Suppressor macrophage treated with lipopolysaccharide for 4 hours (primary cell): ENCODE data around the gene IGSF22.
"Not testable (repeated sequence)": the region's sequence is repeated elsewhere in the genome, so short reads cannot be mapped to it uniquely, and the experiment has no call there.

Source experiments
- DNase-seq: peaks from one replicate; pipeline ENCODE4 v3.0.0-alpha.2; 2020

Gene IGSF22

DNA sequence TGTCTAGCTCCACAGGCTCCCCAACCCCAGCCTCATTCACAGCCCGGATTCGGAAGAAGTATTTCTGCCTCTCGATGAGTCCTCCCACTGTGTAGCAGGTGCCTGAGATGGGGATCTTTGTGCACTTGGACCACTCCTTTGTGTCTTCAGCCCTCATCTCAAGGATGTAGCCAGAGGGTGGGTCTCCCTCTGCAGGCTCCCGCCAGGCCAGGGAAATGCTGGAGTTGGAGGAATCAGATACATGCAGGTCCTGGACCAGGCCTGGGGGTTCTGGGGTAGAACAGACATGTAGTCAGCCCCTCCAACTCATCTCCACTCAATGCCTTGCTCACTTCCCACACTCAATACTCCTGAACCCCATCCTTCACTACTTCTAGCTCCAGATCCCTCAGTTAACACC lies 16.6 kb downstream of the IGSF22 start:
- no peak for DNase-seq

DNA sequence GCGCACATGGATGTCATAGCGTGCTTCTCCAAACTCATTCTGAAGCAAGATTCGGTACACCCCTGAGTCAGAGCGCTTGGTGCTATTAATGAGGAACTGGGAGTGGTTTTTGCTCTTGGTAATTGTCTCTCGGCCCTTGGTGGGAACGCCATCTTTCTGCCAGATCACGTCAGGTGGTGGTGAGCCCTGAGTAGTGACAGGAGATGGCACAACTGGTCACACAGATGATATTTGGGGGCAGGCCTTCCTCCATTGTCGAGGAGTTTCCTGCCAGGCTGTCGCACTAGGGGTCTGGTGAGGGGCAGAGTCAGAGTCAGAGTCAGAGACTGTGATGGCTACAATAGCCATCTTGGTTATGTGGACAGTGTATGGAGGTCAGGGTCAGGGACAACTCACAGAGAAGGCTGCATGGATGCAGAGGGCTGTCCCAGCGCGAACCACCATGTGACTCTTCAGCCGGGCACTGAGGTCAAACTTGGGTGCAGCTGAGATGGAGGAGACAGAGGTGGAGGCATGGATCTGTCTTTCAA lies 18.1 kb downstream of the IGSF22 start:
- DNase-seq: no peak

DNA sequence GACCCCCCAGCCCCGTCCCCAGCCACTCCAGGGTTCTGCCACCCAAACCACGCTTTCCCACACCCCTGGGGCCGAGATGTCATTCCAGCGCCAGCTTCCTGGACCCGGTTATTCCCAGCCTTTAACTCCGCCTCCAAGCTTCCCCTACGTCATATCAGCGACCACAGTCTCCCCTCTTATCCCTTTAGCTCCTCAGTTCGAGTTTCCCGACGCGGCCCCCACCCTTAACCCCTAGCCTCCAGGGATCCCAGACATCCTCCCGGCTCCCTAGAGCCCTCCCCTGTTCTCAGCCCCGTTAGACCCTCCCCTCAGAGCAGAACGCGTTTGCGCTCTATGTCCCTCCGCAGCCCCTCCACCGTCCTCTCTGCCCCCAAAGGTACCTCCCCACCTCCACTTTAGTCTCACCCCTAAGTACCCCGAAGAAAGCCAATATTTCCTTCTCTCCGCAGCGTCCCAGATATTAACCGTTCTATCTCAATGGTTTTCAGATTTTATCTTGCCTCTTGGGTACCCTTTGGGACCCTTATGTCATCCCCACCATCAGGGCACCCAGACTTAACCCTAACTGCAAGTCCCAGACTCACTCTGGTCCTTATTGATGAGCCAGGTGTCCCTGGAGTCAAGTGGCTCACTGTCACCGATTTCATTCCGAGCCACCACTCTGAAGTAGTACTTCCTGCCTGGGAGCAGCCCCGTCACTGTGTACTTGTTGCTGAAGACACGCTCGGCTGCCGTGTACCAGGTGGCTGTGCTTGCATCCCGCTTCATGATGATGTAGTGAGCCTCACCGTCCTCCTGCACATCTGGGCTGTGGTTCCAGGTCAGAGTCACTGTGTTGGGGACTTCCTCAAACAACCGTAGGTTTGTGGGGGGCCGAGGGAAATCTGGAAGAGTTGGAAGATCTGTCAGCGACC lies 19.4 kb downstream of the IGSF22 start:
- no peak for DNase-seq

GRCh38 chr11:18705651-18706281 lies 20.2 kb downstream of the IGSF22 start:
- DNase-seq: peak; percentile 16

- no peak for DNase-seq
These were observed 21.3 kb downstream of the IGSF22 start for GRCh38 chr11:18704698-18705097.

GRCh38 chr11:18704045-18704645 lies 21.8 kb downstream of the IGSF22 start:
- no peak for DNase-seq

DNA sequence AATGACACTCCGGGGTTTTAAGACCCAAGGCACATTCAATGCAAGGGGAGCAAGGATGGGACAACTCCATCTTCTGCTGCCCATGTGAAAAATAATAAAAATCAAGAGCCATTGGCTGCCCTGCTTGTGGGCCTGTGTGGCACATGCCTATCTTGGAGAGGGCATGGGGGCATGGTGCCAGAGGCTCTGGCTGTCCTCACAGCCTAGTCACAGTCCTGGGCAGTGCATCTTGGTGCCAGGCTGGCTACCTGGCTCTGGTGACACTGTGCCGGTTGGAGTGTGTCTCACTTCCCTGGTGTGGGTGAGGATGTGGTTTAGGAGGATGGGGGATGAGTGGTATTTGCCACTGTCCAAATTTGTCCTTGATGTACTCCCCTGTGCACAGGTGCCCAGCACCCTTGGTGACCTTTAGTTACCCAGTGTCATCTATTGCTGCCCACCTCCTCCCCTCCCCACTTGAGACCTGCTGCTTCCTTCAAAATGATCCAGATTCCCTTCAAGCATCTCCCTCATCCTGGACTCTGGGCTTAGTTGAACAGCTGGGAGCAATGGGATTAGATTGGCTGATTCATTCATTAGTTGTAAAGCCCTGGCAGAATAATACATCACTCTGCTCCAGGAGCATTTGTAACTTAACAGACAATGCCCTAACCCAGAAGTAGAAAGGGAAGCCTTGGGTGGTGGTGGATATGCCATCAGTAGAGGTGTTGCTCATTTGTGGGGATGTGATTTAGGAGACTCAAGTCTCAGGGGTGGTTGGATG lies 22.8 kb downstream of the IGSF22 start:
- DNase-seq: no peak

- no peak for DNase-seq
These were observed 24.3 kb downstream of the IGSF22 start for GRCh38 chr11:18701614-18702216.

DNA sequence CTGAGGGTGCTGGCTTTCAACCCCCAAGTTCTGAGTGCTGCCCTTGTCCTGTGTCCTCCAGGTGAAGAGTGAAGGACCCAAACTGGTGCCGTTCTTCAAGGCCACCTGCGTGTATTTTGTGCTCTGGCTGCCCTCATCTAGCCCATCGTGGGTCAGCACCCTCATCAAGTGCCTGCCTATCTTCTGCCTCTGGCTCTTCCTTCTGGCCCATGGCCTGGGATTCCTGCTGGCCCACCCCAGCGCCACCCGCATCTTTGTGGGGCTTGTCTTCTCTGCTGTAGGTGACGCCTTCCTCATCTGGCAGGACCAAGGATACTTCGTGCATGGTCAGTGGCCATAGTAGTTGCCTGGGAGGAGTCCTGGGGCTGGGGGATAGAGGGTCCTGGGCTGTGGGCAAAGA lies 25.1 kb downstream of the IGSF22 start:
- no peak for DNase-seq

GRCh38 chr11:18700375-18700774 lies 25.6 kb downstream of the IGSF22 start:
- peak; percentile 23 for DNase-seq

- DNase-seq: peak; percentile 71
These were observed 26.1 kb downstream of the IGSF22 start for GRCh38 chr11:18699848-18700261.

GRCh38 chr11:18699269-18699596 lies 26.8 kb downstream of the IGSF22 start:
- DNase-seq: no peak

DNA sequence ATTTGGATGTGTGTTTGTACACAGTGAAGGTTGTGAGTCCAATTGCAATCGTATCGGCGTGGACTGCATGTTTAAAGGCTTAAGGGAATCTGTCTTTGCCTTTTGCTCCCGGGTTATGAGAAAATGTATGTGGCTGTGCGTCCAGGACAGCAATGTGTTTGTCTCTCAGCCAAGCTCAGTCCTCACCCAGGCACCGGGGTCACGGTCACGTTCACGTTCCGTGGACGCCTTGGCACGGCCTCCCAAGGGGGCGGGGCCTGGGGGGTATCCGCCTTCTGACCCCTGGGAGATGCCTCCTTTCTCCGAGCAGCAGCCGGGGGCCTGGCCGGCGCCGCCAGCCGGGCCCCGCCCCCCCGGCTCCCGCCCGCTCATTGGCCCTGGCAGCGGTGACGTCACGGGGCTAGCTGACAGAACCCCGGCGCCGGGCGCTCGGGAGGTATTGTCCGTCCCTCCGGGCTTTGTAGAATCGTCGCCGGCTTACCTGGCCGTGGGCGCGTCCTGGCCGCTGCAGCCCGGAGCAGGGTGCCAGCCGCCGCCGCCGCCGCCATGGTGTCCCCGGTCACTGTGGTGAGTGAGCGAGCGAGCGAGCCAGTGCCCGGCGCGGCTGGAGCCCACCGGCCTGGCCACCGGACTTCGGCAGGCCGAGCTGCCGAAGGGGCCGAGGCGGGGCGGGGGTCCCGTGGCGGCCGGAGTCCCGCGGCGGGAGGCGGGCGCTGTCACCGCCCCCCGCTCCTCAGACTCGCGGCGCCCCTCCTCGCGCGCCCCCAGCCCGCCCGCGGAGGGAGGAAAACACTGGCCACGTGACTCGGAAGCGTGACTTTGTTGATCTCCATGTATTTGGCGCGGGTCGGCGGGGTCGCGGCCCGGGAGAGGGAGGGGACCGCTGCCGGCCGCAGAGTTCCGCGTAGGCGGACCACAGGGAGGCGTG lies 27.4 kb downstream of the IGSF22 start, which contains the start of gene TMEM86A:
TMEM86A (plus strand) TSS at position 439 of the 928 bp plus-strand sequence; CDS start at position 547, 108 bp downstream.
- DNase-seq: peak; percentile 93

DNA sequence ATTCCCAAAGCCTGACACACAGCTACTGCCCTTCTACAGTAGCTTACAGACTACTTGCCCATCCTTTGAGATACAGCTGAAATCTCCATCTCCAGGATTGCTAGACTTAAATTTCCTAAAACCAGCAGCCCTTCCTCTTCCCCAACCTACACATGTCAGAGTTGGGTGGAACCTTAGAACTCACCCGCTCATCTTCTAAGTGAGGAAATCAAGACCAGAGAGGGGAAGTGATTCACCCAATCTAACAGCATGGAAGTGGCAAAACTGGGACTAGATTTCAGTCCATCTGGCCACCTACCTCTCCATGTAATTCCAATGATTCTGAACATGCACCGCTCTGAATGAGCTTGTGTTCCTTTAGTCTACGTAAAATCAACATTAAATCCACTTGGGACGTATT lies 28.4 kb downstream of the IGSF22 start:
- peak; percentile 65 for DNase-seq

DNA sequence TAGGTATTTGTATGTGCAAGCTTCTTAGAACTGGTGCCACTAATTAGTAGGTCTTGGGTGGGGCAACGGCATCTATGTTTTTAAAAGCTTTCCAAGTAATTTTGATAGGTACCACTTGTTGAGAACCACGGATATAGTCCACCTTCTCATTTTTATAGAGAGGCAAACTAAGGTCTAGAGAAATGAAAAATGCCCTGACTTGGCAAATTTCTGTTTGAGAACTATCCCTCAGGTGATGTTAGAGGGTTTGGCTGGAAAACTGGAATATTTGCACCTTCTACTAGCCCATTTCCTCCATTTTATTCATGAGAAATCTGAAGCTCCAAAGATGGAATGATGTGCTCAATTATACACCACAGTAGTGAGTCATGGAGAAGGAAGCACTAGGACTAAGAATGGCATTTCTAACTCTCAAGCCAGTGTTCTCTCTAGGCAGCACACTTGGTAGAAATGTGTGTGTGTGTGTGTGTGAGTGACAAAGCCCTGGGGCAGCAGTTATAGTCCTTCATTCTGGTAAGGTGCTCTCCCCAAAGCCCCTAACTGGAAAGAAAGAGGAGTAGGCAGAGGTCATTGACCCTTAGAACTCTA lies 29.3 kb downstream of the IGSF22 start:
- DNase-seq: no peak

DNA sequence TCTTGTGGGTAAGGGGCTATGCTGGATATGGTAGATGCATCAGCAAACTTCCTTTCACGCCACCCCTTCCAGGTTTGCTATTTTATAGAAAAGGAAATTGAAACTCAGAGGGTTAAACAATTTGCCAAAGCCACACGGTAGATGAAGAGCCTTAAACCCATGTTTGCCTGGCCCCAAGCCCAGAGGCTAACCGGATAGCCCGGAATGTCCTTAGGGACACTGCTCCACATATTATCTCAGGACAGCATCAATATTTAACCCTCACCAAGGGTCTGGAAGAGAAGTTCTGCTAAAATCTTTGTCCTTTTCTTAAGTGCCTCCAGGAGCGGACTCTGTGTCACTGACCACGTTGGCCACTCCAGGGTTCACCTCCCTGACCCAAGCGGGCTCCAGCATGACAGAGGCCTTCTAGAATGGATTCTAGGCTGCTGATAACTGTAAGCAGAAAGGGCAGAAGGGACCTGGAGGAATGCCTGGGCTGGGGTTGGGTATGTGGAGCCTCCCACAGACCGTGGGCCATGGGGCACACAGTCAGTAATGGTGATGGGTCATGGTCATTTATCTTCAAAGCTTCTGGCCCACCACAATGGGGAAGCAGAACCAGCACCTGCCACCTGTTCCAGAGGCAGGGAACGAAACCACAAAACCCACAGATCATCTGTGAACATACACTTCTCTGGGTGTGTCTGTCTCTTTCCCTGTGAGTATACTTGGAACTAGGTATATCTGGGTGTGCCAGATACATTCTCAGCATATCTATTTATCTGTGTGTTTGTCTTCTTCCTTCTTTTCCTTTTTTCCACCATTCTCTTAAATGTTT lies 32.8 kb downstream of the IGSF22 start:
- no peak for DNase-seq

DNA sequence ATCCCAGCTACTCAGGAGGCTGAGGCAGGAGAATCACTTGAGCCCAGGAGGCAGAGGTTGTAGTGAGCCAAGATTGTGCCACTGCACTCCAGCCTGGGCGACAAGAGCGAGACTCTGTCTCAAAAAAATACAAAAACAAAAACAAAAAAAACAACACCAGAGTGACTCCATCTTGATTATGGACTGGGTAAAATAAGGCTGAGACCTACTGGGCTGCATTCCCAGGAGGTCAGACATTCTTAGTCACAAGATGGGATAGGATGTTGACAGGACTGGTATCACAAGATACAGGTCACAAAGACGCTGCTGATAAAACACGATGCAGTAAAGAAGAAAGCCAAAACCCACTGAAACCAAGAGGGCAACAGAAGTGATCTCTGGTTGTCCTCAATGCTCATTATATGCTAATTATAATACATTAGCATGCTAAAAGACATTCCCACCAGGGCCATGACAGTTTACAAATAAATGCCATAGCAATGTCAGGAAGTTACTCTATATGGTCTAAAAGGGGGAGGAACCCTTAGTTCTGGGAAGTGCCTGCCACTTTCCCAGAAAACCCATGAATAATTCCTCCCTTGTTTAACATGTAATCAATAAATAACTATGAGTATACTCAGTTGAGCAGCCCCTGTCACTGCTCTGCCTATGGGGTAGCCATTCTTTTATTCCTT lies 34.4 kb downstream of the IGSF22 start:
- DNase-seq: not testable (repeated sequence)

- no peak for DNase-seq
These were observed 41.7 kb downstream of the IGSF22 start for GRCh38 chr11:18684267-18684666.

- no peak for DNase-seq
These were observed 43.5 kb downstream of the IGSF22 start for GRCh38 chr11:18682466-18682865.
